HCT116 (cell line): ENCODE results near the gene USP47.

Experiments
- CEBPB ChIP-seq: IDR thresholded peaks from 2 replicates; pipeline ENCODE4 v1.6.1; 2012; ENCODE audit warnings: low read depth
- EZH2 ChIP-seq: fragments of 200-600 bp; sonication (generic); IDR thresholded peaks from 2 replicates; pipeline ENCODE4 v1.6.1; 2017; ENCODE audit warnings: antibody characterized with exemption, mixed run types
- EZH2phosphoT487 ChIP-seq: fragments of 200-600 bp; IDR thresholded peaks from 2 replicates; pipeline ENCODE4 v1.6.1; 2018; ENCODE audit warnings: antibody characterized with exemption, borderline replicate concordance
- TF ChIP-seq, protein P1 (sequence below), 3 experiments: fragments of 200-600 bp in 1 of 3; sonication (generic) in 1 of 3; IDR thresholded peaks in 2 of 3; conservative IDR thresholded peaks in 1 of 3; 2 replicates each; pipeline ENCODE4 v1.5.1; 2012 to 2017; ENCODE audit warnings: low read depth in 2 of 3, low read length in 2 of 3, antibody characterized with exemption in 1 of 3, borderline replicate concordance in 1 of 3, control low read depth in 1 of 3, mild to moderate bottlenecking in 1 of 3, mixed read lengths in 1 of 3, mixed run types in 1 of 3, moderate library complexity in 1 of 3; ENCODE audit not compliant: insufficient read depth in 1 of 3
- TF ChIP-seq, protein P2 (sequence below): IDR thresholded peaks from 2 replicates; pipeline ENCODE4 v1.6.1; 2012

DNA sequence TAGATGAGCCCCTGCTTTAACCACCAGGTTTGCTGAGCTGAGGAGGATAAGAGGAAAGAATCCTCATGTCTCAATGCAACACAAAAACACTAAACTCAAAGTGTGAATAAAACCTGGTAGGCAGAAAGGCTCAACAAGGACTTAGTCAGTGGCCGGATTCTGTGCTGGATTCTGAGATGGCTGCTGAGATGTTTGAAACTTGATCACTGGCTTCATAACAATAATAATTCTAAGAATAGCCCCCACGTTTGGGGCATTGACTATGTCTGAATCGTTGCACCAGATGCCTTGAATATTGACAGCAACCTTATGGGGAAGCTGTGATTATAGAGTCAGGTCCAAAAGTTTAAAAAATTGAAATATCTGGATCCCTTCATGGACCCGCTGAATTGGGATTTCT, 162.0 kb downstream of the USP47 start:
- TF ChIP-seq, protein P1, sequence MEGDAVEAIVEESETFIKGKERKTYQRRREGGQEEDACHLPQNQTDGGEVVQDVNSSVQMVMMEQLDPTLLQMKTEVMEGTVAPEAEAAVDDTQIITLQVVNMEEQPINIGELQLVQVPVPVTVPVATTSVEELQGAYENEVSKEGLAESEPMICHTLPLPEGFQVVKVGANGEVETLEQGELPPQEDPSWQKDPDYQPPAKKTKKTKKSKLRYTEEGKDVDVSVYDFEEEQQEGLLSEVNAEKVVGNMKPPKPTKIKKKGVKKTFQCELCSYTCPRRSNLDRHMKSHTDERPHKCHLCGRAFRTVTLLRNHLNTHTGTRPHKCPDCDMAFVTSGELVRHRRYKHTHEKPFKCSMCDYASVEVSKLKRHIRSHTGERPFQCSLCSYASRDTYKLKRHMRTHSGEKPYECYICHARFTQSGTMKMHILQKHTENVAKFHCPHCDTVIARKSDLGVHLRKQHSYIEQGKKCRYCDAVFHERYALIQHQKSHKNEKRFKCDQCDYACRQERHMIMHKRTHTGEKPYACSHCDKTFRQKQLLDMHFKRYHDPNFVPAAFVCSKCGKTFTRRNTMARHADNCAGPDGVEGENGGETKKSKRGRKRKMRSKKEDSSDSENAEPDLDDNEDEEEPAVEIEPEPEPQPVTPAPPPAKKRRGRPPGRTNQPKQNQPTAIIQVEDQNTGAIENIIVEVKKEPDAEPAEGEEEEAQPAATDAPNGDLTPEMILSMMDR (IDR thresholded peaks at IDR 0.05 in 2 of 3, conservative IDR thresholded peaks at IDR 0.05 in 1 of 3; ENCODE audit: borderline replicate concordance in 1 of 3, insufficient read depth in 1 of 3, low read depth in 2 of 3, low read length in 2 of 3), result no peak
- TF ChIP-seq, protein P2, sequence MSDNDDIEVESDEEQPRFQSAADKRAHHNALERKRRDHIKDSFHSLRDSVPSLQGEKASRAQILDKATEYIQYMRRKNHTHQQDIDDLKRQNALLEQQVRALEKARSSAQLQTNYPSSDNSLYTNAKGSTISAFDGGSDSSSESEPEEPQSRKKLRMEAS, result no peak
- TF ChIP-seq CEBPB, result no peak
- no peak for TF ChIP-seq EZH2phosphoT487
- TF ChIP-seq EZH2, result no peak
